IPS-11a (cell line): Measurements from ENCODE around the gene NPIPB6.
A peak's percentile ranks its signal among the peaks of the same experiment; 100 is the strongest.
"Not testable (repeated sequence)": the region's sequence is repeated elsewhere in the genome, so short reads cannot be mapped to it uniquely, and the experiment has no call there.

Source experiments
- H3K4me3 ChIP-seq: one replicate; pipeline ENCODE4 v1.5.1; 2013; ENCODE audit warnings: low read depth, low read length, control low read depth

NPIPB6 gene

GRCh38 chr16:28363408-28363807, at the start of gene NPIPB6:
TSS of gene NPIPB6 (minus strand) at chr16:28363508. CDS start at chr16:28362822, 686 bp downstream.
- not testable (repeated sequence) for H3K4me3 ChIP-seq

GRCh38 chr16:28403220-28404072, 40.1 kb upstream of the NPIPB6 start, which contains the start of gene EIF3CL:
TSS of gene EIF3CL (minus strand) at chr16:28403841. CDS start at chr16:28403618, 223 bp downstream.
- H3K4me3 ChIP-seq = peak within 1 kb of the TSS; percentile 36

DNA sequence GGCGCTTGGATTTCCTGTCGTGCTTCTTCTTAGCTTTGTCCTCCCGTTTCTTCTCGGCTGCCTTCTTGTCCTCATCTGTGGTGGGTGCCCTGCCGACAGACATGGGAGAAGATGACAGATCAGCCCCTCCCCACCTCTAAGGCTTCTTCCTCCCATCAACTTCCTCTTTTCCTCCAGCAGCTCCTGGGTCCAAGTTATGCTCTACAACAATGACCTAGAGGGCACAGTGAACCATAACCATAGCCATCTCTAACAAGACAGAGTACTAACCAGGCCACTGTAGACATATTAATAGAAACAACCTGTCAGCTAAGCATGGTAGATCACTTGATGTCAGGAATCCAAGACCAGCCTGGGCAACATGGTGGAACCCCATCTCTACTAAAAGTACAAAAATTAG, 28.7 kb upstream of the NPIPB6 start:
- H3K4me3 ChIP-seq = not testable (repeated sequence)

DNA sequence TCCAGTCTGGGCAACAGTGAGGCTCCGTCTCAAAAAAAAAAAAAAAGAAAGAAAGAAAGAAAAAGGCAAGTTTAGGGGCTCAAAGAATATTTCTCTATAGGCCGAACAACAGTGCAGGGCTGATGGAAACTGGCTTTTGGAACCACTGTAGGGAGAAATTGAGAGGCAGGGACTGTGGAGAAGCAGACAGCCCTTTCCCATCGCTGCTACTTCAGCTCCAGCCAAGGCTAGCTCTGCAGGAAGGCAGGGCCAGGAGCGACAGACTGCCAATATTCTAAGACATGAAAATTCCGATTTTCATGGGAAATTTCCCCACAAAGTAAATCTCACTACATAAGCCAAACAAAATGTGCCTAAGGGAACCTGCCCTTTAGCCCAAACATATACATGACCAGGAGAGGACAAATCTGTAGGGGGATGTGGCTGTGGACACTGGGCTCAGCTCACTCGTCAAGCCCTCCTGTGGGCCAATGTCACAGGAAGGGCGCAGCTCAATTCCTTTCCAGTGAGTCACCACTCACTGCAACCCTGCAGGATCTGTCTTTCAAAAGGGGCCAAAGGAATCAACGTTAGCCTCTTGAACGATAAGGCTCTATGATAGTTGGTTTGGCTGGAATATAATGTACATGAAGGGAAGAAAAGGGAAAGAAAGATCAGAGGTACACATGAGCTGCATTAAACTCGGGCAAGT, 19.0 kb upstream of the NPIPB6 start:
- not testable (repeated sequence) for H3K4me3 ChIP-seq

- H3K4me3 ChIP-seq = not testable (repeated sequence)
These were observed 14.5 kb upstream of the NPIPB6 start for GRCh38 chr16:28377822-28378221.

- not testable (repeated sequence) for H3K4me3 ChIP-seq
These were observed 13.9 kb upstream of the NPIPB6 start for GRCh38 chr16:28377108-28377625.

DNA sequence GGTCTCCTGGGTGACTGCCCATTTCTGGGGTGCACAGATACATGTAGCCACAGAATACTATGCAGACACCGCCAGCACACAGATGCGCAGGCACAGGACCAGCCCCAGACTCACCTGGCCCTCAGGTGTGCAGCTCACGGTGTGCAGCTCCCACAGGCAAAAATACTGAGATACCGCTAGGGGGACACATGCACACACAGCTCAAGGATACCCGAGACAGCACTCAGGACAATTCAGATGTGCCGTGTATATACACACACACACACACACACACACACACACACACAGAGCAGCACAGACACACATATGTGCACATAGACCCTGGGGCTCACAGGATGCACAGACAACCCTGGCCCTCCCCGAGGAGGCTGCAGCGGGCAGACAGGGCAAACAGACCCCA, 11.8 kb upstream of the NPIPB6 start:
- not testable (repeated sequence) for H3K4me3 ChIP-seq

DNA sequence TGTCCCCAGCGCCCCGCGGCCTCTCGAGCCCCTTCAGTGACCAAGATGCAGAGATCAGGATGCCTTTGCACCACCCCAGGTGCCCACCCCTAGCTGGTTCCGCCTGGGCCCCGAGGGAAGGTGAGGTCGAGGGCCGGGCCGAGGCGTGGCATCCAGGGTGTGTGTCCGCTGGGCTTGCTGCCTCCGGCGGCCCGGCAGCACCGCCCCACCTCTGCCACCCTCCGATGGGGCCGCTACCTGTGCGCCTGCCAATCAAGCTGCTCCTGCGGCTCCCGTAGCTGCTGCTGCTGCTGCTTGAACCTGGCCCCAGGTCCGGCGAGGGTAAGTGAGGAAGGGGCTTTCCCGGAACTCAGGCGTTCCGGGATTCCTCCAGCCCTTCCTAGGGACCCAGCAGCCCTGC, 11.0 kb upstream of the NPIPB6 start:
- not testable (repeated sequence) for H3K4me3 ChIP-seq

DNA sequence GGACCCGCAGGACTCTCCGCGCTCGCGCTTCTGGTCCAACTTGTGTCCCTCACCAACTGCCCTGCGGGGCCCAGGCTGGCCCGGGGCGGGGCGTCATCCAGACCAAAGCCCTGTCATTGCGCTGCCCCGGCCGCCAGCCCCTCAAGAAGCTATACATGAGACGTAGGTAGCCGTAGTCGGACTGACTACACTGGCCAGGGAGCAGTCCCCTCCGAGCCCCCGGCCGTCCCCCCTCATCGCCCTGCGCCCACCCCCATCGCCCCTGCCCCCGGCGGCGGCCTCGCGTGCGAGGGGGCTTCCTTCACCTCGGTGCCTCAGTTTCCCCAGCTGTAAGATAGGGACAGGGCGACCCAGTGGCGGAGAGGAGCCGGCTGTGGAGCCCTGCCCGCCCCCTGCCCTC, 4.6 kb upstream of the NPIPB6 start:
- H3K4me3 ChIP-seq = not testable (repeated sequence)

DNA sequence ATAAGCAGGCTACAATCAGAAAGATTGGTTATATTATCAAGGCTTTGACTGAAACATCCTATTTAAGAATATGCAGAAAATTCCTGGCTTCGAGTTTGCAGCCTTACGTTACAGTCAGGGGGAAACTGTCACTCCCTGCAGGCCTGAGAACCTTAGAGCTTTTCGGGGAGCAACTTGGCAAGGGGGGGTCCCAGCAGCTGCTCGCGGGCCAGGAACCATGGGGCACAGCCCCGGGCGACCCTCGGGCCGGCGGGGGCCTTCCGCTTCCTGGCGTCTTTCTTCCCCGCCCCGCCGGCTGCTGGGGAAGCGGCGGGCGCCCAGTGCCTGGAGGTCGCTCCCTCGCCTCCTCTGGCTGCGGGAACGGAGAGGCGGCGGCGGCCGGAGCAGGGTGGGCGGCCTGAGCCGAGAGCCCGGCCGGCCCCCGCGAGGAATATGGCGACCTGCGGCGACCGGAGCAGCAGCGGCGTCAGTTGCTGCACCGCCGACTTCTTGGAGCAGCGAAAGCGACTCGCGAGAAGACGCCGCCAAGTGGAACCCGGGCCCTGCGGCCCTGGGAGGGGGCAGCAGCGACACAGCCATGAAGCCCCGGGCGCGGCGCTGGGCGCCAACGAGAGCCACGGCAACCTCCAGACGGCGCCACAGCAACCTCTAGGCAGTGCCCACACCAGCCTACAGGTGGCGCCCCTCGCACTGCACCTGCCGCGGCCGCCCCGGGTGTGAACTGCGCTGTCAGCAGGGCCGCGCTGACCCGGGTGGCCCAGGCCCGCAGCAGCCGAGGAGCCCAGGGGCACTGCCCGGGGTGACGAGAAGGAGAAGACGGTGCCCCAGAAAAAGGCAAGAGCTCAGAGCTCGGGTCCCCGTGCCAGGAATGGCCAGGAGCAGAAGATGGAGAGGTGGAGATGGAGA, 1.2 kb upstream of the NPIPB6 start:
- not testable (repeated sequence) for H3K4me3 ChIP-seq

DNA sequence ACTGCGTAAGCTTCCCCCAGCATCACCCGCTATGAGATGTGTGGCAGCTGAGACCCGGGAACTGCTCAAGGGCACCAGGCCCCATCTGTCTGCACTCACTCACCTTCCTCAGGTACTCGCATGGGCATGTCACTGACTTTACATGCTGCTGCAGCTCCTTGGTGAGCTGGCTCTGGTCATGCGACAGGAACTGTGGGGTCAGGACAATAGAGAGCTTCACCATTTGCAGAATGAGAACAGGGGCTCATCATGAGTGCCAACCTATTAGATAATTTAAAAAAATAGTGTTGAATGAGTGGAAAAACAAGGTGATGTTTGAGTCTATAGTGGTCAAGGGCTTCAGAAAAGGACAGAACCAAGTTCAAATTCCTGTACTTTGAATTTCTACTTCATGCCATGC, 708 bp downstream of the NPIPB6 start:
- H3K4me3 ChIP-seq = not testable (repeated sequence)

- H3K4me3 ChIP-seq = not testable (repeated sequence)
These were observed 25.1 kb downstream of the NPIPB6 start for GRCh38 chr16:28338230-28338629.

GRCh38 chr16:28336940-28337710, 26.2 kb downstream of the NPIPB6 start:
- not testable (repeated sequence) for H3K4me3 ChIP-seq

GRCh38 chr16:28335678-28336077, 27.6 kb downstream of the NPIPB6 start:
- not testable (repeated sequence) for H3K4me3 ChIP-seq

- not testable (repeated sequence) for H3K4me3 ChIP-seq
These were observed 30.7 kb downstream of the NPIPB6 start for GRCh38 chr16:28332632-28333031.

GRCh38 chr16:28330981-28331380, 32.3 kb downstream of the NPIPB6 start:
- H3K4me3 ChIP-seq = not testable (repeated sequence)

DNA sequence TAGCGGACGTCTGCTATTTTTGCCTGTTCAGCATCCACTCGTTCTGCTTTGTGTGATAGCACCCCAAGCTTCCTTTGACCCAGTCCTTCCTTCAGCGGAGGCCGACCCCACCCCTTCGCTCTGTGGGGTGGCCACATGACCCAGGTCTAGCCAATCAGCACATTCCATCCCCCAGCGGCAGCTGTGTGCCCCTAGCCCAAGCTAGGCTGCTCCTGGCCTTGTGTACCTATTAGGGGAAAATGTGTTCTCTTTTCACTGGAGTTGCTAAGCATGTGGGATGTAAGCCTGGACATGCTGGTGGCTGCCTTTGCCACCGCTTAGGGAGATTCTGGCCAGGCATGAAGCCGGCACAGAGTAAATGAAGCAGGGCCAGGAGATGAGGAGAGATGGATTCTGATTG, 33.1 kb downstream of the NPIPB6 start:
- H3K4me3 ChIP-seq = not testable (repeated sequence)

- no peak overlapping the region for H3K4me3 ChIP-seq
These were observed 36.3 kb downstream of the NPIPB6 start for GRCh38 chr16:28326881-28327610.

- no peak overlapping the region for H3K4me3 ChIP-seq
These were observed 38.4 kb downstream of the NPIPB6 start for GRCh38 chr16:28324887-28325279.
